ENCODE results near the gene PREX1.

The PREX1 gene

DNA sequence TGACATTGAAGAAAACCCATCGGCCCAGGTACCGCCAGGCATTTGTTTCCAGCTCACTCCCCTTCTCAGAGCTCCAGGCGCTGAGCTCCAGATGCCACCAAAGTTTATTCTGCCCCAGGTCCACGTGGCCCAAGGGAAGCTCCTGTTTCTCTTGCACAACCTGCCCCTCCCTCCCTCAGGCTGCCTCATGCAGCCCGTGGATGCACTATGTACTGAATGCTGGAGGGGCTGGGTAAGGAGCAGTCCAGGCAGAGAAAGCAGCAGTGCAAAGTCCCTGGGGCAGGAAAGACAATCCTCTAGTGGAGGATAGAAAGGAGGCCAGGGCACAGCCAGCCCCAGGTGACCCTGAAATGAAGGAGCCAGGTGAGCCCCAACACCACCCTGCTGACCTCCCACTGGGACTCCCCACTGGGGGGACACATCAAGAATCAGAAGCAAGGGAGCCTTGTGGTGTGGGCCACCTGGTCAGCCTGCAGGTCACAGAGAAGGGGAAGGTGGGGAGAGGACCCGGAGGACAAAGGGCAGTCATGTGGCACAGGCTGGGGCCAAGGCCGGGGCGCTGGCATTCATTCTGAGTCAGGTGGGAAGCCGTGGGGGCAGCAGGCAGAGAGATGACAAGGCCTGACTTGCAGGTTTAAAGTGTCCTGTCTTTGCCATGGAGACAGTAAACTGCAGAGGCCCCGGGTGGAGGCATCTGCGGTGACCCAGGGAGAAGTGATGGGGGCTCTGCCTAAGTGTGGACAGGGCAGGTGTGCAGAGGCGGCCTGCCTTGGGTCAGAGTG, 230.1 kb downstream of the PREX1 start:
- DNase-seq, result no peak

DNA sequence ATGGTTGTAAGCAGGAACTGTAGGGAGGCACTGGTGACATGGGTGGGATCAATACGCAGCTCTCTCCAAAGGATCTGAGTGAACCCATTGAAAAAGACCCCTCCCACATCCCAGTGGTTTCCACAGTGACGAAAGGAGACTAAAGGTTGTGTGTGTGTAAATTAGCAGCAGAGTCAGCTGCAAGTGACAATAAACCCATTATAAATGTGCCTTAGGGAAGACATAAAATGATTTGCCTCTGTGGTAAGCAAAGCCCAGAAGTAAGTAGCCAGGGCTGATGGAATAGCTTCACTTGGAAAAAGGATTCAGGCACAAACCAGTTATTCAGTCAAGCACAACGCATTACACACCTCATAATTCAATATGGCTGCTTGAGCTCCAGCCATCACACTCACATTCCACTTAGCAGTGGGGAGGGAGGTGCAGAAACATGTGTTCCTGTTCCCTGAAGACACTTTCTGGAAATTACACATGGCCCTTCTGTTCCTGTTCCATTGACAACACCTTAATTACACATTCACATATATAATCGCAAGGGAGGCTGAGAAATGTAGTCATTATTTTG, 231.4 kb downstream of the PREX1 start:
- no peak for DNase-seq

DNA sequence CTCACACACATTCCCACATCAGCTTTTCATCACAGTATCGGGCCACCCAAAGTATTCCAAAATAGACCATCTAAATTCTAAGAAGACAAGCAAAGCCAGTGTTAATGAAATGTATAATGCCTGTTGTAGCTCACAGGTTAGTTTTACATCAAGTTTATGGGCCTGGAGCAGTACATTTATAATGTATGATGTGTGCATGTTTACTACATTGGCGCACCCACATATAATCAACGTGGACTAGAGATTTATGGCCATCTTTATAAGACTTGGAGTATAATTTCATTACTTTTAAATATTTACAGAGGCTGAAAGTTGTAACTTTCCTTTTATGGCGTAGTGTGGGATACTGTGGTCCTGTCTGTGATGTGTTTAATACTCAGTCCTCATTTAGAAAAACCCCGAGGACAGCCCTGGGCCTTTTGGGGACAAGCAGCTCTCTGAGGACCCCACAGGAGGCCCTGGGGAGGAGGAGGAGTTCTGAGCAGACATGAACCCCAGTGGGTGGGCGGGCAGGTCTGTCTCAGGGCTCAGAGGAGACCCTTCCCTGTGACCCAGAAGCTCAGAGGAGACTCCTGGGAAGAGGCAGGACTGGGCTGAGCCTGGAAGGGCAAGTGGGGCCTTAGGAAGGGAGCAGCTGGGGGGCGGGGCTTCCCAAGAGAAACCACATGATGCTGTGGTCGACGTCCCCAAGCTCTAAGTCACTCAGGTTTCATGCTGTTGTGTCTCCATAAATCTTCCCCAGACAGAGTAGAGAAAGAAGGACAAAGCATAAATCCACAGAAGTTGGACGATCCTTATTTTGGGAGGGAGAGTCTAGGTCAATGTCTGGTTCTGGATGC, 232.1 kb downstream of the PREX1 start:
- DNase-seq, result no peak

DNA sequence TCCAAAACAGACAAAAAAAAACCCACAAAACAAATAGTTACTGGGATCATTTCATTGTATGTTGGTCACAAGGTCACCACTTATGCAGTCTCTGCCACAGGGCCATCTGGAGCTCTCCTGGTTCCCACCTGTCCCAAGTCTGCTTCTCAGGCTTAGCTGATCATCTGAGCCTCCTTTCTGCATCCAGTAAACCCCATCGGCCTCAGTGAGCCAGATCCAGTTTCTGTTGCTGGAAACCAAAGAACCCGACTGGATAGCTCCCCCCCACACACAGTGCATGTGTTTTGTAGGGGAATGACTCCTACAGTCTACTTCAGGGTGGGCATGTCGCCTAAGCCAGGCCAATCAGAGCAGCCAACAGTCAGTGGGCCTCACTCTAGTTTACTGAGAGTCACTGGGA, 233.3 kb downstream of the PREX1 start:
- DNase-seq, result no peak

DNA sequence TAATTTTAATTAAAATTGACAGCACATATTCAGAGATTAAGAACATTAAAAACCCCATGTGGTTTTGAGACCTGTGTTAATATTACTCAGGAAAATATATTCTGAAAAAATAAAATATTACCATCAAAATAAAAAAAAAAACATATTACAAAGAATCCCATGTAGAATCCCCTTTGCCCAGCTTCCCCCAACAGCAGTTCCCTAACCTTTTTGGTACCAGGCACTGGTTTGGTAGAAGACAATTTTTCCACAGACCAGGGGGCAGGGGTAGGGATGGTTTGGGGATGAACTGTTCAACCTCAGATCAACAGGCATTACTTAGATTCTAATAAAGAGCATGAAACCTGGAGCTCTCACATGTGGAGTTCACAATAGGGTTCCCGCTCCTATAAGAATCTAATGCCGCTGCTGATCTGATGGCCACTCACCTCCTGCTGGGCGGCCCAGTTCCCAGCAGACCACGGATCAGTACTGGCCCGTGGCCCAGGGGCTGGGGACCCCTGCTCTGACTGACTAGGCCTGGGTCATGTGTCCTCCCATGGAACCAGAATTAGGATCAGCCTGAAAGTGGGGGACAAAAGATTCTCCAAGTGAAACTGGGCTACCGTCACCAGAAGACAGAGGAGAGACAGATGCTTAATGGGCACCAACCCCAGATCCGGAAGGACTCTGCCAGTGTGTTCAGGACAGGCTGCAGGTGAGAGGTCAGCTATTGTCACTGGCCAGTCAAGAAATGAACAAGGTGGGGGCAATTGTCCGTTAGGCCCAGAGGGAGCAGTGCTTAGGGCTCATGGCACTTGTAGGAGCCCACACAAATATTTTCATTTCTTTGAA, 235.5 kb downstream of the PREX1 start:
- no peak for DNase-seq

DNA sequence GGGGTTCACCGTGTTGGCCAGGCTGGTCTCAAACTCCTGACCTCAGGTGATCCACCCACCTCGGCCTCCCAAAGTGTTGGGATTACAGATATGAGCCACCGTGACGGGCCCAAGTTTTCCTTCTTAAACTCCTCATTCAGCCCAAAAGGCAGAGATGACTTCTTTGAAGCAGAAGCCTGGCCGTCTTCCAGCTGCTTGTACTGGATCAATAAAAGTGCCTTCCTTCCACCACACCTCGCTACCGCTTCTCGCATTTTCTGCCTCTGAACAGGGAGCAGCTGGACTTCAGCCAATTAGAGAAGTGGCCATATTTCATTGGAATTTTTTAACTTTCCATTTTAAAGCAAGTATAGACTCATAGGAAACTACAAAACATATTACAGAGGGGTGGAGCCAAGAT, 241.1 kb downstream of the PREX1 start:
- no peak for DNase-seq

DNA sequence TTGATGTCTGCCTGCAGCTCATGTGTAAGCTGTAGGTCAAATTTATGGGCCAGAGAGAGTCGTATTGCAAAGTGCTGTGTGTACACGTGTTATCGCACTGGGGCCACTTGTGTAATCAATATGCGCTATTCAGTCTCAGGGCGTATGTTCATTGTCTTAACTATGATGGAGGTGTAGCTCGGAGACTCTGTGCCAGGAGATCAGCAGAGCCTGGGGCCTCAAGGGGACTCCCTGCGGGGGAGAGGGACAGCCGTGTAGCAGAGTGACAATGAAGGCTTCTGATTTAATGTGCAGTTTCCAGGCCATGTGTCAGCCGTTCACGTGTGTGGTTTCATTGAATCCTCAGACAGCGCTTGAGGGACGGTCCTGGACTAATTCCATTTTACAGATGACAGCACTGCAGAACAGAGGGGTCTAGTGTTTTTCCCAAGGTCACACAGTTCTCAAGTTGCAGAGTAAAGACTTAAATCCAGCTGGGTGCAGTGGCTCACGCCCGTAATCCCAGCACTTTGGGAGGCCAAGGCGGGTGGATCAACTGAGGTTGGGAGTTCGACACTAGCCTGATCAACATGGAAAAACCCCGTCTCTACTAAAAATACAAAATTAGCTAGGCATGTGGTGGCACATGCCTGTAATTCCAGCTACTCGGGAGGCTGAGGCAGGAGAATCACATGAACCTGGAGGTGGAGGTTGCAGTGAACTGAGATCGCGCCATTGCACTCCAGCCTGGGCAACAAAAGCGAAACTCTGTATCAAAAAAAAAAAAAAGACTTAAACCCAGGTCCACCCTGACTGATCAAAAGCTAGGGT, 242.5 kb downstream of the PREX1 start:
- DNase-seq, result no peak

DNA sequence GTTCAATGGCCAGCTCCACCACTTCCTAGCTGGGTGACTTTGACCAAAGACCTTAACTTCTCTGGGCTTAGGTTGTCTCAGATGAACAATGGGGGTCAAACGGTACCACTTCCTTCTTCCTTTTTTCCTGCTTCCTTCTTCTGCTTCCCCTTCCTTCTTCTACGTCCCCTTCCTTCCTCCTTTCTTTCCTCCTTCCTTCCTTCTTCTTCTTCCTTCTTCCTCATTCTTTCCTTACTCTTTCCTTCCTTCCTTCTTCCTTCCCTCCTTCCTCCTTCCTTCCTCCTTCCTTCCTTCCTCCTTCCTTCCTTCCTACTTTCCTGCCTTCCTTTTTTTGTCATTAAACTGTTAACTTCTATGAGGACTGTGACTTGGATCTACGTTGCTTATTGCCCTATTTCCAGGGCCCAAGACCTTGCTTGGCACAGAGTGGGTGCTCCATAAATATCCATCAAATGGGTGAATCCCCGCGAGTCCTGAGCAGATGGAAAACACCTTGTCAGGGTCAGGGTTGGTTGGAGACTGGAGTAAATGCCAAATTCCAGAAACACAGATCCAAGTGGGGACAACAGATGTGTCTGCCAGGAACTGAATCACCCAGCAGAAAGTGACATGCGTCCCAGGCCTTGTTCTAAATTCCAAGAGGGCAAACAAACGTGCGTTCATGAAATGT, 243.3 kb downstream of the PREX1 start:
- no peak for DNase-seq

DNA sequence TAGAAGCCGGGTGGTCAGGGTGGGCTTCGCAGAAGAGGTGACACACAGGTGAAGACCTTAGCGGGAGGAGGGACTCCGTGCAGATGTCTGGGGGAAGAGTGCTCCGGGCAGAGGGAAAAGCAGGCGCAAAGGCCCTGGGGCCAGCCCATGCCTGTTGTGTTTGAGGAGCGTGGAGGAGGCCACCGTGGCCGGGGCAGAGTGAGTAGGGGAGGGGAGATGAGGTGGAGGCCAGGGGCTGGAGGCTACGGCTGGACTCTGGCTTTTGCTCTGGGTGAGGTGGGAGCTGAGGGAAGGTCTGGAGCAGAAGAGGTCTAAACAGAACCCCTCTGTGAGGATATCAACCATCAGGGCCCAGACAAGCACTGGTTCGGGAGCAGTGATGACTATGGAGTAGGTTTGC, 244.0 kb downstream of the PREX1 start:
- no peak for DNase-seq

DNA sequence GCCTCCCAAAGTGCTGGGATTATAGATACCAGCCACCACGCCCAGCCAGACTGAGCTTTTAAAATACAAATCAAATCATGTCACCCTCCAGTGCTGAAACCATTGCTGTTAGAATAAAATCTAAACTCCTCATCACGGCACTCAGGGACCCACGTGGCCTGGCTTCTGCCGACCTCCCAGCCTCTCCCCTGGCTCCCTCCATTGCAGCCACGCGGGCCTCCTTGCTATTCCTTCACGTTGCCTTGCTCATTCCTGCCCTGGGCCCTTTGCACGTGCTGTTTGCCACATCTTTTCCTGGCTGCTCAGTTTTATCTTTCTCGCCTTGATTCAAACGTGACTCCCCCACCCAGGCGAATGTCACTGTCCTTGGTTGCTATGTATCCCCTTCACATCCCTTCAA, 244.6 kb downstream of the PREX1 start:
- no peak for DNase-seq

DNA sequence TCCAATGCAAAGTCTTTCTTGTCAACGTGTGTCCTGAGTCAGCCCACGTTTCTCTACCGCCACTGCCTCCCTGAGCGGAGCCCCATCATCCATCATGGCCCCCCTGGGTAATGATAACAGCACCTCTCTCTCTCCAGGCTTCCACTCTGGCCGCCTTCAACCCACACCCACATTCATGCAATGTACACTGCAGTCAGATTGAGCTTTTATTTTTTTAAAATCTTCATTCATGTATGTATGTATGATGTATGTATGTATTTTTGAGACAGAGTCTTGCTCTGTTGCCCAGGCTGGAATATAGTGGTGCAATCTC, 245.2 kb downstream of the PREX1 start:
- DNase-seq, result no peak

DNA sequence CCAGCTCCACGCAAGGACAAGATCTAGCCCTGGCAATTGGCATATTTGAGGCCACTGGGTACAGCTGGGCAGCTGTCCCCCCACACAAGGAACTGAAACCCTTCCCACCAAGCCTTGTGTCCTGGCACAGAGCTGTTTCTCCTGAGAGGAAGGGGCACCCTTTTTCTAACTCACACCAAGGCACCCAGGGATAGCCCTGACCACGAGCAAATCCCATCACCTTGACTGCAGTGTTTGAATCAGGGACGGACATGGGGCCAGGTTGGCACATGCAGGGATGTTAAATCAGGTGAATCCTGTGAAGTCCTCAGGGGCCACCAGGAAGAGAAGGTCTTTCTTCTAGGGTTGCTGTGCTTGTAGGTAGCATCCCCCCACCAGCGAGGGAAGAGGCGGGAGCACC, 246.6 kb downstream of the PREX1 start:
- no peak for DNase-seq

DNA sequence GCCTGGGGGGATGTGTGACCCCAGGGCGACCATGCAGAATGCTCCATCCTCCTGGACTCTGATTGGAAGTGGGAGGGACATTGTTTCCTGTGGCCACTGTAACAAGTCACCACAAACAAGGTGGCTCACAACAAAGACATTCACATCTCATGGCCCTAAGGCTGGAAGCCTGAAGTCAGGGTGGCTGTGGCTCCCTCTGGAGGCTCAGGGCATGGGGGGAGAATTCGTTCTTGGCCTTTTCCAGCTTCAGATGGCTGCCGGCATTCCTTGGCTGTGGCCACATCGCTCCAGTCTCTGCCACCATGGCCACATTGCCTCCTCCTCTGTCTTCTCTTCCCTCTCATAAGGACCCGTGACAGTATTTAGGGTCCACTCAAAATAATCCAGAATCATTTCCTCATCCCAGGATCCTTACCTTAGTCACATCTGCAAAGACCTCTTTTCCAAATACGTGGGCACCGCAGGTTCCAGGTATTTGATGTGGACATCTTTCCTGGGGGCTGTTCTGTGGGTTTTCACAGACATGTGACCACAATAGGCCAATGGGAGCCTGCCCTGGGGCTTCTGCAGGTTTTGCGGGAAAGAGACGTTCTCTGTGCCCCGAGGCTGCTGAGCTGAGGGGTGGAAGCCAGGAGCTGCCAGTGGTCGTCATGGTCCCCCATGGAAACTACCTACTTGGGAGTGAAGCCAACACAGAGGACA, 249.3 kb downstream of the PREX1 start:
- DNase-seq, result no peak

DNA sequence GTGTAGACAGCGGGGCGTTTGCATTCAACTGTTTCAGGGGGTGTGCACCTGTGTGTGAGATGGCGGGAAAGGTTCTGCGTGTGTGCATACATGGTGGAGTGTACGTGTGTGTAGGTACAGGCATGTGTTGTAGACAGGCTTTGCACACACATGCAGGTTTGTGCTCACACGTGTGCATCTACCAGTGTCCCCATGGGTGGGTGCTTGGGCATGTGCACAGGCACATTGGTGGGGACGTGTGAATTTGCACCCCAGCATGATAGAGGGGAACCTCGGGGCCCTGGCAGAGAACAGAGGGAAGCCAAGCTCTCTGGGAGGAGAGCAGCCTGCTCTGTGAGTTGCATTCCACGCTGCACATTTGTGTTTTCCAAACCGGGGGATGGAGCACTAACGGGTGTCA, 250.2 kb downstream of the PREX1 start:
- DNase-seq, result no peak

DNA sequence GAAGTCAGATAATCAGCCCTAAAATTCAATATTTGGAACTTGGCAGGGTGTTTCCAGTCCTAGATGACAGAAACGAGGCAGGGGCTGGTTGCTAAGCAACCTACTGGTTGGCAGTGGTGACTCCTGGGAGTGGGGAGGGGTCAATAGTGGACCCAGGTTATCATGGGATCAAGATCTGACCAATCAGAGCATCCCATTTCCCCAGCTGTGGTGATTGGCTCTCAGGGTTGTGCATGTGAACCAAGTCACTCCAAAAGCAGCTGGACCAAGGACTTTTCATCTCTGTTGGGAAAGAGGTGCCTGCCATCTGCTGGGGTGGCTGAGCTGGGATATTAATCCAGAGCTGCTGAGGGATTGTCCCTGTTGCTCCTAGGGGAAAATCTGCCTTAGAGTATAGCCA, 253.4 kb downstream of the PREX1 start:
- no peak for DNase-seq

All from stimulated activated CD4-positive, alpha-beta T cell treated with anti-CD3 and anti-CD28 coated beads, Interleukin-12 subunit alpha, Interleukin-12 subunit beta, amount 100 ng/mL, for 4 hours (primary cell).